GM18951 (cell line): ENCODE results near the gene SLC26A4.

Experiments used
- POLR2A ChIP-seq: IDR thresholded peaks from 4 replicates; pipeline ENCODE4 v1.6.1; 2011; ENCODE audit warnings: mild to moderate bottlenecking; ENCODE audit not compliant: insufficient read length, insufficient read depth; ENCODE audit errors: extremely low read depth
- in situ Hi-C: fragments of 300-500 bp; cut with MboI; formaldehyde crosslinking; loops from one replicate; pipeline ENCODE4 v1.12.0; 2022; ENCODE audit warnings: low sequenced_read_pairs, mixed read lengths, inconsistent platforms; ENCODE audit not compliant: unreplicated experiment

Gene SLC26A4

GRCh38 chr7:107641676-107642075 is 19.0 kb upstream of the SLC26A4 start:
- in situ Hi-C loops, result no loop called here
- TF ChIP-seq POLR2A, result no peak

DNA sequence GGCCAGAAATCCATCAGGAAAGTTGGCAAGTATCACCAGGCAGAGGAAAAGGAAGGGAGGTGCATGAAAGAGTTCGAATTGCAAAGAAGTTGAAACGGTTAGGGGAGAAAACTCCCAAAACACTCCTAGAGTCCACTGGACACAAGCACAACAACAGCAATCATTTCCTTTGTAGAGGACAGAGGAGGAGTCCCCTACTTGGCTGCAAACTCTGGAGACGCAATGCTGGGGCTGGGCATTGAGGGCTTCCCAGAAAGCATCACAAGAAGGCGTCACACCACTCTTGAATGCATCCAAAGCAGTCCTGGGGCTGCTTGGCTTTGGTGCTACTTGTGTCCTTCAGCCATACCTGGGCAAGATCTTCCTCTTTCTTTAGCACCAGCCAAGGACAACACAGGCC is 18.1 kb upstream of the SLC26A4 start:
- in situ Hi-C loops, result no loop called here

GRCh38 chr7:107643407-107643806 is 17.2 kb upstream of the SLC26A4 start:
- no peak for TF ChIP-seq POLR2A

More for the DNA sequence above, 18.1 kb upstream of the SLC26A4 start:
- TF ChIP-seq POLR2A, result no peak

DNA sequence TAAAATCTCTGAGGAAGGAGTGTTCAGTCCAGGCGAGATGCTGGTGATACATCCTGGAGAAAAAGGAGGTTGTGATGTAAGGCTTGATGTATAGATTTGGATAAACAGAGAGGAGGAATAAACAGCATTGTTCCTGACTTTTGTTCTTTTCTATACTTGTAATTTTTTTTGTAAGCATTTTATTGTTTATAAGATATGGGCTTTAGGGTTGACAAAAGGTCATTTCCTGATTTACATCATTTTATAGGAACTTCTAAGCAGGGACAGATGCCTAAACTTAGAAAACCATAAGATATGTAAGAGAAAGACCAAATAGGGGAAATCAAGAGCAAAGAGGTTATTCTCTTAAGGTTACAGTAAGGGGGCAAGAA is 16.7 kb upstream of the SLC26A4 start:
- TF ChIP-seq POLR2A, result no peak
- in situ Hi-C loops, result no loop called here

More at GRCh38 chr7:107643407-107643806, 17.2 kb upstream of the SLC26A4 start:
- in situ Hi-C loops, result no loop called here

DNA sequence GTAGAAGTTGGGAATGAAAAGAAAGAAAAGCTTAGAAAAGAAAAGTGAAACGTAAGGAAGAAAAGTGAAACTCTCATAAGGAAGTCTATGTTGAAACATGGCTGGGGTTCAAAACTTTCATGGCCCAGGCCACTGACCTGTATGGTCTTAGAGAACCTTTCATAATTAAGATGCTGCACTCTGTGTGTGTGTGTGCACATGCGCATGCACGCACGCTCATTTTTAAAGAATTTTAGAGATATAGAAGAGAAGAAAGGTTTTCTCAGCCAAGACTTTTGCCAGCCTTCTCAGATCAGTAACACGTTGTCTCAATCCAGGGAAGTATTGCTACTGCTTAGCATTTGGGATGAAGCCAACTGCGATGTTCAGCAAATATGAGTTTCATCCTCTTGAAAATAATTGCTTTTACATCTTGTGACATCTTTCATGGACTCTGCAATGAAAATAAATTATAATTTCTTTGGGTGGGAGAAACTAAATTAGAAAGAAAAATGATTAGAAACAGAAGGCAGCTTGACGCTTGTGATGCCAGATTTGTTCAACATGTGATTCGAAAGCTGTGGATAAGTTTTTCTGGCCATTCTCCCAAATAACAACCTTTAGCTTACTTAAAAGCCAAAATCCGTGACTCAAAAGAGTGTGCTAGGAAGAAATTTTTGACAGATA is 16.2 kb upstream of the SLC26A4 start:
- no peak for TF ChIP-seq POLR2A
- in situ Hi-C loops, result no loop called here

DNA sequence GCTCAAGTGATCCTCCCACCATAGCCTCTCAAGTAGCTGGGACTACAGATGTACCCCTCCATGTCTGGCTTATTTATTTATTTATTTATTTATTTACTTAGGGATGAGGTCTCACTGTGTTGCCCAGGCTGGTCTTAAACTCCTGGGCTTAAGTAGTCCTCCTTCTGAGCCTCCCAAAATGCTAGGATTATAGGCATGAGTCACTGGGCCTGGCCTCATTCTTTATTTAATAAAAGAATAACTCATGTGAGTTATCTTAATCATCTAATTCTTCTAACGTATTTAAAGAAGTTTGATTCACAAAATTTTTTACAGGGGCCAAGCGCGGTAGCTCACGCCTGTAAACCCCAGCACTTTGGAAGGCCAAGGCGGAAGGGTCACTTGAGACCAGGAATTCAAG is 8.0 kb upstream of the SLC26A4 start:
- no peak for TF ChIP-seq POLR2A
- in situ Hi-C loops, result no loop called here

DNA sequence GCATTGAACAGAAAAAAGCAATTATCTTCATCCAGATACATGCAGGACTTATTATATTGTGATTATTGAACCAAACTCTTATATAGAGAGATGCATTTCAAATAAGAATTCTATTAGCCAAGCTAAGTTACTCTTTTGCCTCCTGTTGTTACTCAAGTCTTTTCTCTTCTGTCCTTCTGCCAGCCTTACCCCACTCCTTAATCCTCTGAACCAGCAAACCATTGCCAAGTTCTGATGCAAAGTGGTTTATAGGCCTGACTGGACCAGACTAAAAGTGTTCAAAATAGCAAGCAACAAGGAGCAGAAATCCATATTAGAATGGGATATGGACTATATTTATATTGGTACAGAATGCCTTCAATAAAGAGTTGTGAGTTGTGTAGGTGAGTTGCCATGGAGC is 2.2 kb upstream of the SLC26A4 start:
- no peak for TF ChIP-seq POLR2A
- in situ Hi-C loops, result no loop called here

GRCh38 chr7:107659666-107660065 is 962 bp upstream of the SLC26A4 start:
- in situ Hi-C loops, result no loop called here
- TF ChIP-seq POLR2A, result no peak

DNA sequence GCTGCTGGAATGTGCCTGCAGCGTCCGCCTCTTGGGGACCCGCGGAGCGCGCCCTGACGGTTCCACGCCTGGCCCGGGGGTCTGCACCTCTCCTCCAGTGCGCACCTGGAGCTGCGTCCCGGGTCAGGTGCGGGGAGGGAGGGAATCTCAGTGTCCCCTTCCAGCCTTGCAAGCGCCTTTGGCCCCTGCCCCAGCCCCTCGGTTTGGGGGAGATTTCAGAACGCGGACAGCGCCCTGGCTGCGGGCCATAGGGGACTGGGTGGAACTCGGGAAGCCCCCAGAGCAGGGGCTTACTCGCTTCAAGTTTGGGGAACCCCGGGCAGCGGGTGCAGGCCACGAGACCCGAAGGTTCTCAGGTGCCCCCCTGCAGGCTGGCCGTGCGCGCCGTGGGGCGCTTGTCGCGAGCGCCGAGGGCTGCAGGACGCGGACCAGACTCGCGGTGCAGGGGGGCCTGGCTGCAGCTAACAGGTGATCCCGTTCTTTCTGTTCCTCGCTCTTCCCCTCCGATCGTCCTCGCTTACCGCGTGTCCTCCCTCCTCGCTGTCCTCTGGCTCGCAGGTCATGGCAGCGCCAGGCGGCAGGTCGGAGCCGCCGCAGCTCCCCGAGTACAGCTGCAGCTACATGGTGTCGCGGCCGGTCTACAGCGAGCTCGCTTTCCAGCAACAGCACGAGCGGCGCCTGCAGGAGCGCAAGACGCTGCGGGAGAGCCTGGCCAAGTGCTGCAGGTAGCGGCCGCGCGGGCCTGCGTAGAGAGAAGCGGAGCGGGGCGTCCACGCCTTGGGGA is 645 bp downstream of the SLC26A4 start:
- no peak for TF ChIP-seq POLR2A
- in situ Hi-C loops, result no loop called here

- no peak for TF ChIP-seq POLR2A
- in situ Hi-C loops, result no loop called here
Measured at GRCh38 chr7:107661865-107662379, 1.3 kb downstream of the SLC26A4 start.

DNA sequence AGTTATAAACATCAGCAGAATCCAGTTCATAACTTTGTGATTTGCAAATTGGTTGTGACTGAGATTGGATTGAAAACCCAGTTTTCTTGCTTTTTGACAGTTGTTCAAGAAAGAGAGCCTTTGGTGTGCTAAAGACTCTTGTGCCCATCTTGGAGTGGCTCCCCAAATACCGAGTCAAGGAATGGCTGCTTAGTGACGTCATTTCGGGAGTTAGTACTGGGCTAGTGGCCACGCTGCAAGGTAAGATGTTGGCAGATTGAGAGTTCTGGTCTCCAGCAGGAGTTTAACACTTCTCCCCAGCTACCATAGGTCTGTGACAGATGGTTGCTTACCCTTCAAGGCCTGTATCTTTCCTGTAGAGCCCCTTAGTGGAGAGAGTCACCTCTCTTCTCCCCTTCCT is 2.6 kb downstream of the SLC26A4 start:
- TF ChIP-seq POLR2A, result no peak
- in situ Hi-C loops, result no loop called here

DNA sequence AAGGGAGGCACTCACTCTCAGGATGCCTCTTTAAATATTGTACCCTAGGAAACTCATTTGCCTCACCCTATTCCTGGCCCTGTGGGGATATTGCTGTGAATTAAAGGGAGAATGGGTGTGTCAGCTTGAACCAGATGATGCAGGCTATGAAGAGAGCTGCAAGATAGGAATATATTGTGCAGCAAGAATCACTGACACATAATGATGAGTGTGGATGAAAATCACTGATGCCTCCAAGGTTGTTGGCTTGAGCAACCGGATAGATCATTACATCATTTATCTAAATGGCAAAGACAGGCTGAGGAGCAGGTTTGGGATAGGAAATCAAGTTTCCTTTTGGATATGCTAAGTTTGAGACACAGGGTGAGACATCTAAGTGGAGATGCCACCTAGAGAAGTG is 6.2 kb downstream of the SLC26A4 start:
- TF ChIP-seq POLR2A, result no peak
- in situ Hi-C loops, result no loop called here

DNA sequence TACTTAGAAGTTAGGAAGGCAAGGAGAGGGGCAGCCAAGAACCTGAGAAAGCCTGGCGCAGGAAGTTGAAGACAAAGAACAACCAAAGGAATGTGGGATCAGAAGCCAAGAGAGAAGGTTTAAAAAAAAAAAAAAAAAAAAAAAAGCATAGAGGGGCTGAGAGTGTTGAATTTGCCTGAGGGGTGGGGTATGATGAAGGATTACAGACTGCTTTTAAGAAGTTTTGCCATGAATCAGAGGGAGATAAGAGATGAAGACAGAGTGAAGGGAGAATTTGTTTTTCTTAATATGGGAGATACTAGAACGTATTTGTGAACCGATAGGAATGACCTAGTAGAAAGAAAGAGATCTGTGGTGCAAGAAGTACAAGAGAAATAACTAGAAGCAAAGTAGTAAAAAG is 6.7 kb downstream of the SLC26A4 start:
- no peak for TF ChIP-seq POLR2A
- in situ Hi-C loops, result no loop called here

DNA sequence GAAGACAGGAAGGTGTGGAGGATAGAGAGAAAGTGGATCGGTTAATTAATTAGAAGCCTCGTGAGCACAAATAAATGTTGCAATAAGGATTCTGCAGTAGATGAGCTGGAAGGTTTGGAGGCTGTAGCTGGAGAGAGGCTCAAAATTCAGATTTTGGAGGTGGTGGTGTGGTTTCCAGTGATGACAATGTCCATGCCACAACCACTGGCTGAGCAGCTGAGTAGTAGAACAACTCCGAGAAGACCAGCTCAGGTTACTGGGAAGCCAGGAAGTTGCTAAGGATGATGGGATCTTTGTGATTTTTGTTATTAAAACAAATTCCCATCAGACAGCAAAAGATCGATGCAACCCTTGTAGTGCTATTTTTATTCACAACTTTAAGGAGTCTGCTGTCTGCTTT is 7.7 kb downstream of the SLC26A4 start:
- TF ChIP-seq POLR2A, result no peak
- in situ Hi-C loops, result no loop called here

- TF ChIP-seq POLR2A, result no peak
Measured at GRCh38 chr7:107672183-107672582, 11.6 kb downstream of the SLC26A4 start.

GRCh38 chr7:107676249-107676648 is 15.6 kb downstream of the SLC26A4 start:
- in situ Hi-C loops, result no loop called here
- TF ChIP-seq POLR2A, result no peak

More at GRCh38 chr7:107672183-107672582, 11.6 kb downstream of the SLC26A4 start:
- in situ Hi-C loops, result no loop called here
